Tibial nerve (tissue), 4 donors: Measurements from ENCODE around the gene MID2.

Source experiments
- EP300 ChIP-seq, 2 donors: sonication (generic); formaldehyde crosslinking; IDR thresholded peaks; one replicate each; pipeline ENCODE4 v1.6.1; 2017; ENCODE audit warnings: antibody characterized with exemption in 2 of 2, mild to moderate bottlenecking in 1 of 2
- POLR2A ChIP-seq, 2 donors: fragments of 450-650 bp; IDR thresholded peaks; one replicate each; pipeline ENCODE4 v1.6.1; 2017; ENCODE audit warnings: antibody characterized with exemption in 2 of 2, mild to moderate bottlenecking in 2 of 2, moderate library complexity in 2 of 2
- TF ChIP-seq, protein P1 (sequence below), 5 experiments: fragments of 200-600 bp in 3 of 5; fragments of 450-650 bp in 2 of 5; sonication (generic) in 3 of 5; IDR thresholded peaks; one replicate each; pipeline ENCODE4 v1.5.1; 2016 to 2019; ENCODE audit warnings: antibody characterized with exemption in 5 of 5, mild to moderate bottlenecking in 3 of 5, moderate library complexity in 2 of 5

- TF ChIP-seq, protein P1, sequence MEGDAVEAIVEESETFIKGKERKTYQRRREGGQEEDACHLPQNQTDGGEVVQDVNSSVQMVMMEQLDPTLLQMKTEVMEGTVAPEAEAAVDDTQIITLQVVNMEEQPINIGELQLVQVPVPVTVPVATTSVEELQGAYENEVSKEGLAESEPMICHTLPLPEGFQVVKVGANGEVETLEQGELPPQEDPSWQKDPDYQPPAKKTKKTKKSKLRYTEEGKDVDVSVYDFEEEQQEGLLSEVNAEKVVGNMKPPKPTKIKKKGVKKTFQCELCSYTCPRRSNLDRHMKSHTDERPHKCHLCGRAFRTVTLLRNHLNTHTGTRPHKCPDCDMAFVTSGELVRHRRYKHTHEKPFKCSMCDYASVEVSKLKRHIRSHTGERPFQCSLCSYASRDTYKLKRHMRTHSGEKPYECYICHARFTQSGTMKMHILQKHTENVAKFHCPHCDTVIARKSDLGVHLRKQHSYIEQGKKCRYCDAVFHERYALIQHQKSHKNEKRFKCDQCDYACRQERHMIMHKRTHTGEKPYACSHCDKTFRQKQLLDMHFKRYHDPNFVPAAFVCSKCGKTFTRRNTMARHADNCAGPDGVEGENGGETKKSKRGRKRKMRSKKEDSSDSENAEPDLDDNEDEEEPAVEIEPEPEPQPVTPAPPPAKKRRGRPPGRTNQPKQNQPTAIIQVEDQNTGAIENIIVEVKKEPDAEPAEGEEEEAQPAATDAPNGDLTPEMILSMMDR (IDR thresholded peaks at IDR 0.05), result no peak
- TF ChIP-seq POLR2A (IDR thresholded peaks at IDR 0.05) (no peak), EP300 (IDR thresholded peaks at IDR 0.05) (no peak)
Measured at GRCh38 chrX:107856289-107856688, 30.6 kb downstream of the MID2 start.
